B cell (primary cell): Measurements from ENCODE around the gene ING4.

Source experiments
- CTCF ChIP-seq: fragments of 200-600 bp; IDR thresholded peaks from one replicate; pipeline ENCODE4 v1.8.0; 2022; ENCODE audit warnings: antibody characterized with exemption, mild to moderate bottlenecking
- EZH2 ChIP-seq: IDR thresholded peaks from 2 replicates; pipeline ENCODE4 v1.6.1; 2012; ENCODE audit warnings: borderline replicate concordance, low read depth, mild to moderate bottlenecking, moderate library complexity, low read length; ENCODE audit not compliant: insufficient read depth, poor library complexity, severe bottlenecking

DNA sequence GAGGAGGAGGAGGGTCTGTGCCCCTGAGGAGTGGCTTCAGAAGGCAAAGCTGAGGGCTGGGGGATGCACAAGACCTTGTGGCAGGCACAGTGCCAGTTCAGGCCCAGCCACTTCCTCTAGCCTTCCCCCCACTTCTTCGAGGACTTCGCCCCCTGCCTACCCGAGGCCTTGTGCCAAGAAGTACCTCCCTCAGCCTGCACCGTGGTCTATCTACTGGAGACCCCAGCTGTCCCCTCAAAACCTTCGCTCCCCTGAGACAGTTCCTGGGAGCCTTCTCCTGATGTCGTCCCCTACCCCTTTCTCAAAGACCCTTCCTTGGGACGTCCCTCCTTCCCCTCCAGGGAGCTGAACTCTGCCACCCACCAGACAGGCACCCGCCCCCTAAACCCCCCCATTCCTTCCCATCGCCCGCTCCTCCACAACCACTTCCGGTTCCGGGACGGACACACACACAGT lies 25.7 kb upstream of the ING4 start:
- no peak for TF ChIP-seq EZH2
- no peak for TF ChIP-seq CTCF
